ENCODE measurements around the gene PFKM.

The PFKM gene

GRCh38 chr12:48177982-48178381 is 58.8 kb downstream of the PFKM start:
- Histone ChIP-seq H3K9me3 (ENCODE audit: insufficient read depth, low read depth, low read length) (no peaks in the 10 kb centered on the region), H3K27ac (ENCODE audit: low read depth, low read length) (no peak overlapping the region), H4K91ac (ENCODE audit: low read depth, low read length) (no peak overlapping the region), H3K79me2 (ENCODE audit: control insufficient read depth, insufficient read depth, low read length, poor library complexity) (no peaks in the 10 kb centered on the region), H2AFZ (ENCODE audit: insufficient read depth, low read length, poor library complexity) (no peak overlapping the region), H3K4me1 (ENCODE audit: control insufficient read depth in 1 of 2, insufficient read depth in 2 of 2, low read length in 2 of 2) (peaks cover 0 to 3% of the 10 kb centered on the region in 2 experiments), H3K36me3 (ENCODE audit: control insufficient read depth in 1 of 2, insufficient read depth in 2 of 2, low read length in 2 of 2) (no peaks in the 10 kb centered on the region), H3K18ac (ENCODE audit: low read length) (no peak overlapping the region), H2BK120ac (ENCODE audit: insufficient read depth, low read length, poor library complexity) (no peak overlapping the region), H2AK5ac (ENCODE audit: low read length) (no peak overlapping the region), H2BK5ac (ENCODE audit: low read depth, low read length, poor library complexity) (no peak overlapping the region), H3K9ac (ENCODE audit: low read length) (no peak overlapping the region), H3K4me3 (ENCODE audit: low read depth, low read length) (no peak overlapping the region), H3K23ac (ENCODE audit: low read length) (no peak overlapping the region), H3K14ac (ENCODE audit: low read length) (no peak overlapping the region), H4K12ac (ENCODE audit: low read depth, low read length) (no peak overlapping the region), H3K79me1 (ENCODE audit: low read length) (no peaks in the 10 kb centered on the region), H3K4ac (ENCODE audit: low read depth, low read length) (no peak overlapping the region), H3K4me2 (ENCODE audit: low read length) (no peak overlapping the region), H3K27me3 (ENCODE audit: insufficient read depth, low read length) (peaks cover 5% of the 10 kb centered on the region), H4K8ac (ENCODE audit: low read depth, low read length) (no peak overlapping the region), H2BK12ac (ENCODE audit: low read length) (no peak overlapping the region)
- DNase-seq: no peak
- WGBS (ENCODE audit: extremely low coverage, insufficient coverage, insufficient read length): no CpG with 5 or more reads among the region's 4 CpGs

GRCh38 chr12:48179466-48179865 is 60.3 kb downstream of the PFKM start:
- H3K18ac ChIP-seq (ENCODE audit: low read length): no peak overlapping the region
- H2BK12ac ChIP-seq (ENCODE audit: low read length): no peak overlapping the region
- WGBS (ENCODE audit: extremely low coverage, insufficient coverage, insufficient read length): no CpG with 5 or more reads among the region's 1 CpG
- no peak overlapping the region for H4K91ac ChIP-seq (ENCODE audit: low read depth, low read length)
- H2BK120ac ChIP-seq (ENCODE audit: insufficient read depth, low read length, poor library complexity): no peak overlapping the region
- no peak overlapping the region for H2BK5ac ChIP-seq (ENCODE audit: low read depth, low read length, poor library complexity)
- no peak overlapping the region for H4K8ac ChIP-seq (ENCODE audit: low read depth, low read length)
- no peak overlapping the region for H3K4ac ChIP-seq (ENCODE audit: low read depth, low read length)
- H3K27me3 ChIP-seq (ENCODE audit: insufficient read depth, low read length): peaks cover 16% of the 10 kb centered on the region
- no peak overlapping the region for H3K9ac ChIP-seq (ENCODE audit: low read length)
- H4K12ac ChIP-seq (ENCODE audit: low read depth, low read length): no peak overlapping the region
- H3K4me2 ChIP-seq (ENCODE audit: low read length): no peak overlapping the region
- H2AFZ ChIP-seq (ENCODE audit: insufficient read depth, low read length, poor library complexity): no peak overlapping the region
- no peak overlapping the region for H3K27ac ChIP-seq (ENCODE audit: low read depth, low read length)
- no peak overlapping the region for H3K4me3 ChIP-seq (ENCODE audit: low read depth, low read length)
- H3K79me2 ChIP-seq (ENCODE audit: control insufficient read depth, insufficient read depth, low read length, poor library complexity): no peaks in the 10 kb centered on the region
- no peaks in the 10 kb centered on the region for H3K36me3 ChIP-seq (ENCODE audit: control insufficient read depth in 1 of 2, insufficient read depth in 2 of 2, low read length in 2 of 2)
- no peak overlapping the region for H2AK5ac ChIP-seq (ENCODE audit: low read length)
- no peak overlapping the region for H3K23ac ChIP-seq (ENCODE audit: low read length)
- no peak overlapping the region for H3K14ac ChIP-seq (ENCODE audit: low read length)
- H3K9me3 ChIP-seq (ENCODE audit: insufficient read depth, low read depth, low read length): no peaks in the 10 kb centered on the region
- H3K79me1 ChIP-seq (ENCODE audit: low read length): no peaks in the 10 kb centered on the region
- peaks cover 4 to 11% of the 10 kb centered on the region in 2 experiments for H3K4me1 ChIP-seq (ENCODE audit: control insufficient read depth in 1 of 2, insufficient read depth in 2 of 2, low read length in 2 of 2)
- no peak for DNase-seq

DNA sequence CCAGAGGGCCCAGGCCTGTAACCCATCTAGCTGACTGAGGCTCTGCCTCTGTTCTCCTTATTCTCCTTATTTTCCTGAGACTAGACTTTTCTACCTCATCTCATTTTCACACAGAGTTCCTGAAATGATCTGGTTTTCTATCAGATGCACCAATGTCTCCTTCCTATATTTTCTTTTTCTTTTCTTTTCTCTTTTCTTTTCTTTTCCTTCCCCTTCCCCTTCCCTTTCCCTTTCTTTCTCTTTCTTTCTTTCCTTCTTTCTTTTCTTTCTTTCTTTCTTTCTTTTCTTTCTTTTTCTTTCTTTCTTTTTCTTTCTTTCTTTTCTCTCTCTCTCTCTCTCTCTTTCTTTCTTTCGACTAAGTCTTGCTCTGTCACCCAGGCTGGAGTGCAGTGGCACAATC is 61.3 kb downstream of the PFKM start:
- Histone ChIP-seq H2BK12ac (ENCODE audit: low read length) (no peak overlapping the region), H3K14ac (ENCODE audit: low read length) (no peak overlapping the region), H3K79me2 (ENCODE audit: control insufficient read depth, insufficient read depth, low read length, poor library complexity) (no peaks in the 10 kb centered on the region), H3K4me2 (ENCODE audit: low read length) (no peak overlapping the region), H3K4me1 (ENCODE audit: control insufficient read depth in 1 of 2, insufficient read depth in 2 of 2, low read length in 2 of 2) (peaks cover 4 to 11% of the 10 kb centered on the region in 2 experiments), H2AK5ac (ENCODE audit: low read length) (no peak overlapping the region), H4K8ac (ENCODE audit: low read depth, low read length) (no peak overlapping the region), H3K79me1 (ENCODE audit: low read length) (no peaks in the 10 kb centered on the region), H3K9me3 (ENCODE audit: insufficient read depth, low read depth, low read length) (no peaks in the 10 kb centered on the region), H3K27me3 (ENCODE audit: insufficient read depth, low read length) (peaks cover 24% of the 10 kb centered on the region), H3K18ac (ENCODE audit: low read length) (no peak overlapping the region), H3K9ac (ENCODE audit: low read length) (no peak overlapping the region), H2BK120ac (ENCODE audit: insufficient read depth, low read length, poor library complexity) (no peak overlapping the region), H4K91ac (ENCODE audit: low read depth, low read length) (no peak overlapping the region), H4K12ac (ENCODE audit: low read depth, low read length) (no peak overlapping the region), H3K23ac (ENCODE audit: low read length) (no peak overlapping the region), H3K4me3 (ENCODE audit: low read depth, low read length) (no peak overlapping the region), H3K27ac (ENCODE audit: low read depth, low read length) (no peak overlapping the region), H2BK5ac (ENCODE audit: low read depth, low read length, poor library complexity) (no peak overlapping the region), H3K4ac (ENCODE audit: low read depth, low read length) (no peak overlapping the region), H2AFZ (ENCODE audit: insufficient read depth, low read length, poor library complexity) (no peak overlapping the region), H3K36me3 (ENCODE audit: control insufficient read depth in 1 of 2, insufficient read depth in 2 of 2, low read length in 2 of 2) (no peaks in the 10 kb centered on the region)
- no peak for DNase-seq
- WGBS (ENCODE audit: extremely low coverage, insufficient coverage, insufficient read length): no CpG with 5 or more reads among the region's 1 CpG

GRCh38 chr12:48180857-48181495 is 61.8 kb downstream of the PFKM start:
- WGBS (ENCODE audit: extremely low coverage, insufficient coverage, insufficient read length): no CpG with 5 or more reads among the region's 2 CpGs
- no peaks in the 10 kb centered on the region for H3K79me1 ChIP-seq (ENCODE audit: low read length)

More at GRCh38 chr12:48180857-48181495, 61.8 kb downstream of the PFKM start:
- DNase-seq: no peak
- no peak overlapping the region for H4K8ac ChIP-seq (ENCODE audit: low read depth, low read length)
- no peak overlapping the region for H2BK12ac ChIP-seq (ENCODE audit: low read length)
- H2AK5ac ChIP-seq (ENCODE audit: low read length): no peak overlapping the region
- no peak overlapping the region for H3K18ac ChIP-seq (ENCODE audit: low read length)
- no peak overlapping the region for H3K27ac ChIP-seq (ENCODE audit: low read depth, low read length)
- H3K4me3 ChIP-seq (ENCODE audit: low read depth, low read length): no peak overlapping the region
- H3K27me3 ChIP-seq (ENCODE audit: insufficient read depth, low read length): peaks cover 30% of the 10 kb centered on the region
- no peak overlapping the region for H3K14ac ChIP-seq (ENCODE audit: low read length)
- H4K91ac ChIP-seq (ENCODE audit: low read depth, low read length): no peak overlapping the region
- H3K9me3 ChIP-seq (ENCODE audit: insufficient read depth, low read depth, low read length): no peaks in the 10 kb centered on the region
- H3K36me3 ChIP-seq (ENCODE audit: control insufficient read depth in 1 of 2, insufficient read depth in 2 of 2, low read length in 2 of 2): no peaks in the 10 kb centered on the region
- H3K79me2 ChIP-seq (ENCODE audit: control insufficient read depth, insufficient read depth, low read length, poor library complexity): no peaks in the 10 kb centered on the region
- H4K12ac ChIP-seq (ENCODE audit: low read depth, low read length): no peak overlapping the region
- H2AFZ ChIP-seq (ENCODE audit: insufficient read depth, low read length, poor library complexity): no peak overlapping the region
- no peak overlapping the region for H3K4ac ChIP-seq (ENCODE audit: low read depth, low read length)
- peaks cover 4 to 11% of the 10 kb centered on the region in 2 experiments for H3K4me1 ChIP-seq (ENCODE audit: control insufficient read depth in 1 of 2, insufficient read depth in 2 of 2, low read length in 2 of 2)
- no peak overlapping the region for H3K9ac ChIP-seq (ENCODE audit: low read length)
- no peak overlapping the region for H2BK5ac ChIP-seq (ENCODE audit: low read depth, low read length, poor library complexity)
- H2BK120ac ChIP-seq (ENCODE audit: insufficient read depth, low read length, poor library complexity): no peak overlapping the region
- H3K4me2 ChIP-seq (ENCODE audit: low read length): no peak overlapping the region
- H3K23ac ChIP-seq (ENCODE audit: low read length): no peak overlapping the region

All from trophoblast cell (in vitro differentiated cells and primary cell).